ENCODE data around the gene CCNT2. TPM values are rescaled to one million over a fixed set of nuclear protein-coding genes. Genes with fewer than 3 reads are reported as not detected.
"Not testable (repeated sequence)": the region's sequence is repeated elsewhere in the genome, so short reads cannot be mapped to it uniquely, and the experiment has no call there.

Gene CCNT2
- total RNA-seq, 1 experiment from 2014 or later = 18.9 TPM

- ChIA-PET POLR2A (ENCODE audit: unreplicated experiment) (no interaction called here), CTCF (no interaction called here)
- TF ChIP-seq EZH2phosphoT487 (IDR thresholded peaks at IDR 0.05; ENCODE audit: borderline replicate concordance, low read length) = no peak
- TF ChIP-seq, protein P1, sequence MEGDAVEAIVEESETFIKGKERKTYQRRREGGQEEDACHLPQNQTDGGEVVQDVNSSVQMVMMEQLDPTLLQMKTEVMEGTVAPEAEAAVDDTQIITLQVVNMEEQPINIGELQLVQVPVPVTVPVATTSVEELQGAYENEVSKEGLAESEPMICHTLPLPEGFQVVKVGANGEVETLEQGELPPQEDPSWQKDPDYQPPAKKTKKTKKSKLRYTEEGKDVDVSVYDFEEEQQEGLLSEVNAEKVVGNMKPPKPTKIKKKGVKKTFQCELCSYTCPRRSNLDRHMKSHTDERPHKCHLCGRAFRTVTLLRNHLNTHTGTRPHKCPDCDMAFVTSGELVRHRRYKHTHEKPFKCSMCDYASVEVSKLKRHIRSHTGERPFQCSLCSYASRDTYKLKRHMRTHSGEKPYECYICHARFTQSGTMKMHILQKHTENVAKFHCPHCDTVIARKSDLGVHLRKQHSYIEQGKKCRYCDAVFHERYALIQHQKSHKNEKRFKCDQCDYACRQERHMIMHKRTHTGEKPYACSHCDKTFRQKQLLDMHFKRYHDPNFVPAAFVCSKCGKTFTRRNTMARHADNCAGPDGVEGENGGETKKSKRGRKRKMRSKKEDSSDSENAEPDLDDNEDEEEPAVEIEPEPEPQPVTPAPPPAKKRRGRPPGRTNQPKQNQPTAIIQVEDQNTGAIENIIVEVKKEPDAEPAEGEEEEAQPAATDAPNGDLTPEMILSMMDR (conservative IDR thresholded peaks at IDR 0.05; ENCODE audit: low read depth, low read length) = no peak
- no peak for TF ChIP-seq EZH2 (IDR thresholded peaks at IDR 0.05; ENCODE audit: low read length, unreplicated experiment)
- Histone ChIP-seq H3K36me3 (ENCODE audit: low read depth, low read length) (no peaks in the 10 kb centered on the region), H4K20me1 (ENCODE audit: low read length) (no peaks in the 10 kb centered on the region), H2AFZ (ENCODE audit: low read length) (no peak overlapping the region), H3K4me3 (ENCODE audit: low read length) (no peak overlapping the region), H3K9me3 (ENCODE audit: low read length) (no peaks in the 10 kb centered on the region), H3K4me2 (ENCODE audit: low read length) (no peak overlapping the region), H3K27ac (ENCODE audit: low read length) (no peak overlapping the region), H3K79me2 (ENCODE audit: low read length) (no peaks in the 10 kb centered on the region), H3F3A (ENCODE audit: low read length, unreplicated experiment) (no peaks in the 10 kb centered on the region), H3K27me3 (ENCODE audit: low read length) (no peaks in the 10 kb centered on the region), H3K4me1 (ENCODE audit: insufficient read depth, low read length) (0 out of 2 replicates have a peak, but pooled peaks cover 2% of the 10 kb centered on the region), H3K9me2 (replicated peaks; ENCODE audit: low read length) (no peaks in the 10 kb centered on the region), H3K9ac (ENCODE audit: low read length) (no peak overlapping the region)
- ATAC-seq = no peak
- no TSS peak for BruUV-seq (replicated peaks)
- no peak for DNase-seq
- intact Hi-C loops (cut with micrococcal nuclease) = no loop called here
Observed at GRCh38 chr2:134905168-134905567, 13.5 kb upstream of the CCNT2 start.

GRCh38 chr2:134906726-134907125, 11.9 kb upstream of the CCNT2 start:
- H3K79me2 ChIP-seq (ENCODE audit: low read length) = no peaks in the 10 kb centered on the region
- no peaks in the 10 kb centered on the region for H3K9me3 ChIP-seq (ENCODE audit: low read length)
- BruUV-seq (replicated peaks) = no TSS peak
- H3K36me3 ChIP-seq (ENCODE audit: low read depth, low read length) = no peaks in the 10 kb centered on the region
- ChIA-PET POLR2A (ENCODE audit: unreplicated experiment) (no interaction called here), CTCF (no interaction called here)
- peaks cover 3% of the 10 kb centered on the region; the same call in 1 of the 2 replicates for H3K4me1 ChIP-seq (ENCODE audit: insufficient read depth, low read length)
- no peak overlapping the region for H3K4me2 ChIP-seq (ENCODE audit: low read length)
- H3K9me2 ChIP-seq (replicated peaks; ENCODE audit: low read length) = no peaks in the 10 kb centered on the region
- no peak overlapping the region for H2AFZ ChIP-seq (ENCODE audit: low read length)
- no peaks in the 10 kb centered on the region for H4K20me1 ChIP-seq (ENCODE audit: low read length)
- H3K27me3 ChIP-seq (ENCODE audit: low read length) = no peaks in the 10 kb centered on the region
- TF ChIP-seq EZH2phosphoT487 (IDR thresholded peaks at IDR 0.05; ENCODE audit: borderline replicate concordance, low read length) (no peak), EZH2 (IDR thresholded peaks at IDR 0.05; ENCODE audit: low read length, unreplicated experiment) (no peak)
- TF ChIP-seq, protein P1 (conservative IDR thresholded peaks at IDR 0.05; ENCODE audit: low read depth, low read length) = no peak
- H3K4me3 ChIP-seq (ENCODE audit: low read length) = no peak overlapping the region
- no peak for ATAC-seq
- H3K27ac ChIP-seq (ENCODE audit: low read length) = no peak overlapping the region
- no peak overlapping the region for H3K9ac ChIP-seq (ENCODE audit: low read length)
- intact Hi-C loops (cut with micrococcal nuclease) = no loop called here
- no peak for DNase-seq
- no peaks in the 10 kb centered on the region for H3F3A ChIP-seq (ENCODE audit: low read length, unreplicated experiment)

GRCh38 chr2:134907441-134908116, 11.0 kb upstream of the CCNT2 start:
- H3K9ac ChIP-seq (ENCODE audit: low read length); H3K79me2 ChIP-seq (ENCODE audit: low read length); DNase-seq; CTCF ChIA-PET; intact Hi-C loops (cut with micrococcal nuclease); H4K20me1 ChIP-seq (ENCODE audit: low read length); H3K27ac ChIP-seq (ENCODE audit: low read length); H3K4me3 ChIP-seq (ENCODE audit: low read length); ATAC-seq; H3K9me2 ChIP-seq (replicated peaks; ENCODE audit: low read length); POLR2A ChIA-PET (ENCODE audit: unreplicated experiment); H3K27me3 ChIP-seq (ENCODE audit: low read length); H3F3A ChIP-seq (ENCODE audit: low read length, unreplicated experiment); H3K4me2 ChIP-seq (ENCODE audit: low read length); BruUV-seq (replicated peaks); H2AFZ ChIP-seq (ENCODE audit: low read length); H3K36me3 ChIP-seq (ENCODE audit: low read depth, low read length); H3K9me3 ChIP-seq (ENCODE audit: low read length): not testable (repeated sequence)
- peaks cover 12% of the 10 kb centered on the region for H3K4me1 ChIP-seq (ENCODE audit: insufficient read depth, low read length)

All from PC-3 (cell line).